Ecto neural progenitor cell (in vitro differentiated cells): ENCODE measurements around the gene OR4C16.

Experiments used
- DNase-seq: peaks from one replicate; pipeline ENCODE4 v3.0.0-alpha.2; 2018; ENCODE audit warnings: low spot score

OR4C16 gene

GRCh38 chr11:55571828-55572227 lies at the start of gene OR4C16:
TSS of gene OR4C16 (plus strand) at chr11:55572128. CDS start at chr11:55572128, 0 bp downstream.
- no peak for DNase-seq

- DNase-seq = no peak
Observed at GRCh38 chr11:55554169-55554568, 17.8 kb upstream of the OR4C16 start, which contains the start of gene OR4C15. TSS of gene OR4C15 (plus strand) at chr11:55554469. CDS start at chr11:55554469, 0 bp downstream.

GRCh38 chr11:55572548-55572947 lies 620 bp downstream of the OR4C16 start:
- no peak for DNase-seq

GRCh38 chr11:55607545-55607944 lies 35.6 kb downstream of the OR4C16 start, which contains the start of gene OR4C11:
TSS of gene OR4C11 (minus strand) at chr11:55607645. CDS start at chr11:55604373, 3,272 bp downstream.
- no peak for DNase-seq
